ENCODE measurements around the gene MRPS18B. TPM values are rescaled to one million over a fixed set of nuclear protein-coding genes. Genes with fewer than 3 reads are reported as not detected.

MRPS18B gene
- polyA plus RNA-seq, 3 donors, result 18.8 to 52.4 (median 45.2) TPM

DNA sequence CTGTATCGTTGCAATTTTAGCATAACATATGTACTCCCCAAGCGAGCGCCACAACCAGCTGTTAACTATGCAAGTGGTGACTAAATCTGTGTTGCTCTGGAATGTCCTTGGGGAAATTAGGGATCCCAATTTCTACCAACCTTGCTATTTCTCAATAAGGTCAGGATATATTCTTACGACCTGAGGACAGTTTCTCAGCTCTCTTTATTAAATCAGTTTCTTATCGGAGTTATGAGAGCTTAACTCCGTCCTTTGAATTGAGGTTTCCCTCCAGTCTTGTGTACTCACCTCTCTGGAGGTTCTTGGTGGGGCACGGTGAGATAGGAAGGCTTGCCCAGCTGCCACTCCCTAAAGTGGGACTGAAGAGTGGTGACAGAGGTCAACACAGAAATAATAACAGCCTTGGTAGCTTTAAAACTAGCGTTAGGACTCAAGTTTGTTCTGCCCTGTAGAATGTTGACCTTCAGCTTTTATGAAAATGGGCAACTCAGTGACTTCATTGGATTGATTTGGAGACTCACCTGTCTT lies 694 bp downstream of the MRPS18B start:
- Mint-ChIP-seq H3K27ac (peak overlapping the region; percentile 67 to 99 (median 99)), H3K4me1 (peaks cover 20% of the 10 kb centered on the region), H3K4me3 (peak overlapping the region; percentile 99 to 100), H3K36me3 (peaks cover 50 to 69% of the 10 kb centered on the region in 2 donors), H3K27me3 (ENCODE audit: low read depth in 3 of 3) (peaks cover 0 to 5% (median 1%) of the 10 kb centered on the region in 3 donors), H3K9me3 (peaks cover 0 to 9% (median 5%) of the 10 kb centered on the region in 7 donors)
- H3K4me2 ChIP-seq (replicated peaks; ENCODE audit: extremely low read depth, low read length, poor library complexity, severe bottlenecking), result peak overlapping the region; percentile 89
- H2AFZ ChIP-seq (ENCODE audit: insufficient read depth, low read depth, low read length, poor library complexity, severe bottlenecking), result peak overlapping the region; percentile 87
- peak overlapping the region; percentile 98 for H3K9ac ChIP-seq (ENCODE audit: insufficient read depth, low read length, poor library complexity, severe bottlenecking)
- H3K27me3 ChIP-seq (ENCODE audit: control insufficient read depth in 2 of 2, insufficient read depth in 2 of 2, low read length in 2 of 2), result no peaks in the 10 kb centered on the region
- H3K9me3 ChIP-seq (replicated peaks in 1 of 2; ENCODE audit: control insufficient read depth in 1 of 2, insufficient read depth in 1 of 2, low read length in 2 of 2), result no peaks in the 10 kb centered on the region
- DNase-seq, result peak in 1 of 3 donors; percentile 9
- intact Hi-C loops (cut with micrococcal nuclease), result loop anchor here (5.0 kb wide), 4 partner anchors 64 to 131 kb away; partner anchors contain the start of genes FLOT1 (in 1 of the 2), HLA-E (in 1 of the 2), IER3 (in 1 of the 2) and TUBB (in 1 of the 2)
- peak overlapping the region; percentile 74 to 92 (median 90) for H3K4me3 ChIP-seq (replicated peaks in 1 of 3; ENCODE audit: low read depth in 2 of 3, low read length in 3 of 3)
- peaks cover 29% of the 10 kb centered on the region for H4K20me1 ChIP-seq (ENCODE audit: insufficient read depth, low read length)
- H3K79me2 ChIP-seq (ENCODE audit: insufficient read depth, low read length), result peaks cover 69% of the 10 kb centered on the region
- WGBS (ENCODE audit: insufficient coverage), result 36% methylated on average over 2 of the region's 8 CpGs
- H3K36me3 ChIP-seq (replicated peaks in 1 of 2; ENCODE audit: control insufficient read depth in 1 of 2, insufficient read depth in 2 of 2, low read length in 2 of 2), result peaks cover 28 to 47% of the 10 kb centered on the region in 2 donors
- TF ChIP-seq, protein P1, sequence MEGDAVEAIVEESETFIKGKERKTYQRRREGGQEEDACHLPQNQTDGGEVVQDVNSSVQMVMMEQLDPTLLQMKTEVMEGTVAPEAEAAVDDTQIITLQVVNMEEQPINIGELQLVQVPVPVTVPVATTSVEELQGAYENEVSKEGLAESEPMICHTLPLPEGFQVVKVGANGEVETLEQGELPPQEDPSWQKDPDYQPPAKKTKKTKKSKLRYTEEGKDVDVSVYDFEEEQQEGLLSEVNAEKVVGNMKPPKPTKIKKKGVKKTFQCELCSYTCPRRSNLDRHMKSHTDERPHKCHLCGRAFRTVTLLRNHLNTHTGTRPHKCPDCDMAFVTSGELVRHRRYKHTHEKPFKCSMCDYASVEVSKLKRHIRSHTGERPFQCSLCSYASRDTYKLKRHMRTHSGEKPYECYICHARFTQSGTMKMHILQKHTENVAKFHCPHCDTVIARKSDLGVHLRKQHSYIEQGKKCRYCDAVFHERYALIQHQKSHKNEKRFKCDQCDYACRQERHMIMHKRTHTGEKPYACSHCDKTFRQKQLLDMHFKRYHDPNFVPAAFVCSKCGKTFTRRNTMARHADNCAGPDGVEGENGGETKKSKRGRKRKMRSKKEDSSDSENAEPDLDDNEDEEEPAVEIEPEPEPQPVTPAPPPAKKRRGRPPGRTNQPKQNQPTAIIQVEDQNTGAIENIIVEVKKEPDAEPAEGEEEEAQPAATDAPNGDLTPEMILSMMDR (IDR thresholded peaks at IDR 0.05), result no peak
- peak overlapping the region in 1 of 2 donors; percentile 99 for H3K27ac ChIP-seq (ENCODE audit: low read depth in 1 of 2, low read length in 2 of 2)
- H3K4me1 ChIP-seq (ENCODE audit: control insufficient read depth in 1 of 2, insufficient read depth in 2 of 2, low read length in 2 of 2), result peaks cover 22 to 26% of the 10 kb centered on the region in 2 donors

DNA sequence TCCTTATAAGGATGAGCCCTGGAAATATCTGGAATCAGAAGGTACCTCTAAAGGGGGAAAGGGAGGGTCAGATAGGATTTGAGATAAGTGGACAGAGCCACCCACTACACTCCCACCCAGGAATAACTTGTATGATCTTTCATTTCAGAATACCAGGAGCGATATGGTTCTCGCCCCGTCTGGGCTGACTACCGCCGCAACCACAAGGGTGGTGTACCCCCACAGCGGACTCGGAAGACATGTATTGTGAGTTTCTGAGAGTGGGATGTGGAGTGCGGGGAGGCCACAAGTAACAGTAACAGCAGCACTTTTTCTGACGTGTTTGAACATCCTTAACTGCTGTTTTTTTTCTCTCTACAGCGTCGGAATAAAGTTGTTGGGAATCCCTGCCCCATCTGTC lies 1.9 kb downstream of the MRPS18B start:
- H3K27me3 Mint-ChIP-seq (ENCODE audit: low read depth in 3 of 3), result peaks cover 0 to 5% (median 1%) of the 10 kb centered on the region in 3 donors
- Histone ChIP-seq H3K9ac (ENCODE audit: insufficient read depth, low read length, poor library complexity, severe bottlenecking) (no peak overlapping the region), H3K27ac (ENCODE audit: low read depth in 1 of 2, low read length in 2 of 2) (no peak overlapping the region), H3K9me3 (replicated peaks in 1 of 2; ENCODE audit: control insufficient read depth in 1 of 2, insufficient read depth in 1 of 2, low read length in 2 of 2) (no peaks in the 10 kb centered on the region), H3K36me3 (replicated peaks in 1 of 2; ENCODE audit: control insufficient read depth in 1 of 2, insufficient read depth in 2 of 2, low read length in 2 of 2) (peaks cover 39 to 60% of the 10 kb centered on the region in 2 donors), H2AFZ (ENCODE audit: insufficient read depth, low read depth, low read length, poor library complexity, severe bottlenecking) (no peak overlapping the region), H3K4me2 (replicated peaks; ENCODE audit: extremely low read depth, low read length, poor library complexity, severe bottlenecking) (no peak overlapping the region), H3K4me3 (replicated peaks in 1 of 3; ENCODE audit: low read depth in 2 of 3, low read length in 3 of 3) (no peak overlapping the region), H4K20me1 (ENCODE audit: insufficient read depth, low read length) (peaks cover 17% of the 10 kb centered on the region), H3K4me1 (ENCODE audit: control insufficient read depth in 1 of 2, insufficient read depth in 2 of 2, low read length in 2 of 2) (peaks cover 10 to 14% of the 10 kb centered on the region in 2 donors), H3K79me2 (ENCODE audit: insufficient read depth, low read length) (peaks cover 57% of the 10 kb centered on the region), H3K27me3 (ENCODE audit: control insufficient read depth in 2 of 2, insufficient read depth in 2 of 2, low read length in 2 of 2) (no peaks in the 10 kb centered on the region)
- peaks cover 0 to 9% (median 5%) of the 10 kb centered on the region in 7 donors for H3K9me3 Mint-ChIP-seq
- H3K4me1 Mint-ChIP-seq, result peaks cover 8% of the 10 kb centered on the region
- 95% methylated on average over 8 of the region's 11 CpGs for WGBS (ENCODE audit: insufficient coverage)
- H3K4me3 Mint-ChIP-seq, result no peak overlapping the region
- peaks cover 50 to 70% of the 10 kb centered on the region in 2 donors for H3K36me3 Mint-ChIP-seq
- no peak for DNase-seq
- intact Hi-C loops (cut with micrococcal nuclease), result loop anchor here (5.0 kb wide), 4 partner anchors 63 to 132 kb away; partner anchors contain the start of genes FLOT1 (in 1 of the 2), HLA-E (in 1 of the 2), IER3 (in 1 of the 2) and TUBB (in 1 of the 2)
- TF ChIP-seq, protein P1 (IDR thresholded peaks at IDR 0.05), result no peak
- peak overlapping the region in 3 of 7 donors; percentile 15 to 33 (median 28) for H3K27ac Mint-ChIP-seq
